Measurements from ENCODE around the gene SCRN1. TPM values are rescaled to one million over a fixed set of nuclear protein-coding genes. Genes with fewer than 3 reads are reported as not detected.

The SCRN1 gene
- total RNA-seq, 2 donors from 2014 or later: 110 to 112 TPM

DNA sequence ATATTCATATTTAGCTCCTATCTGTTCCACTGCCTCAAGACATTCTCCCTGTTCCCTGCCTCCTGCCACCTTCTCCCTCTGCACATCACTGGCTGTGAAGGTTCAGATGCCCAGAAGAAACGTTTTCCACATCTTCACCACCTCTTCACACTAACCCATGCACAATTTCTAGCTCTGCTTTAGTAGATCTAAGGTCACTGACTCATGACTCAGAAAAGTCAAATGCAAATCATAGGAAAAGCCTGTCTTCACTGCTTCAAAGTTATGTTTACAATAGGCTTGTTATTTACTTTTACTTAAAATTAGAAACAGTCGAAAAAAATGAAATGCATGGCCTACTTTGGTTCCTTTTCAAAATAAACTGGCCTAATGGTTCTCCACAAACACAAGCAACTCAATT is 2.5 kb downstream of the SCRN1 start:
- no peak for DNase-seq
- Histone ChIP-seq H3K9ac (ENCODE audit: extremely low read depth, low read length, poor library complexity, severe bottlenecking) (peak overlapping the region; percentile 88), H3K27ac (ENCODE audit: low read depth, low read length) (no peak overlapping the region), H3K9me3 (ENCODE audit: control insufficient read depth, low read length) (no peaks in the 10 kb centered on the region), H3K36me3 (ENCODE audit: control insufficient read depth, insufficient read depth, low read length) (peaks cover 5% of the 10 kb centered on the region), H3K4me1 (ENCODE audit: control insufficient read depth, insufficient read depth, low read length) (peaks cover 3% of the 10 kb centered on the region), H3K27me3 (ENCODE audit: control insufficient read depth, insufficient read depth, low read length, poor library complexity, severe bottlenecking) (no peaks in the 10 kb centered on the region), H3K4me3 (ENCODE audit: low read length) (peak overlapping the region; percentile 85)
- TF ChIP-seq CTCF (conservative IDR thresholded peaks at IDR 0.05): no peak
- Mint-ChIP-seq H3K4me1 (peaks cover 13% of the 10 kb centered on the region), H3K27me3 (ENCODE audit: insufficient read depth) (no peaks in the 10 kb centered on the region), H3K27ac (peak overlapping the region; percentile 48), H3K4me3 (no peak overlapping the region), H3K9me3 (no peaks in the 10 kb centered on the region), H3K36me3 (ENCODE audit: low read depth) (peaks cover 14% of the 10 kb centered on the region)
- 81 to 100% methylated on average over 1 to 2 of the region's 2 CpGs for WGBS, 2 experiments (ENCODE audit: insufficient coverage in 1 of 2, insufficient read length in 1 of 2)

- H3K9me3 ChIP-seq (ENCODE audit: control insufficient read depth, low read length): no peaks in the 10 kb centered on the region
- no peak overlapping the region for H3K27ac Mint-ChIP-seq
- peaks cover 4% of the 10 kb centered on the region for H3K4me1 ChIP-seq (ENCODE audit: control insufficient read depth, insufficient read depth, low read length)
- TF ChIP-seq CTCF (conservative IDR thresholded peaks at IDR 0.05): no peak
- H3K4me3 ChIP-seq (ENCODE audit: low read length): no peak overlapping the region
- peaks cover 9% of the 10 kb centered on the region for H3K4me1 Mint-ChIP-seq
- H3K9ac ChIP-seq (ENCODE audit: extremely low read depth, low read length, poor library complexity, severe bottlenecking): no peak overlapping the region
- peaks cover 12% of the 10 kb centered on the region for H3K36me3 Mint-ChIP-seq (ENCODE audit: low read depth)
- H3K4me3 Mint-ChIP-seq: no peak overlapping the region
- DNase-seq: no peak
- no peaks in the 10 kb centered on the region for H3K27me3 ChIP-seq (ENCODE audit: control insufficient read depth, insufficient read depth, low read length, poor library complexity, severe bottlenecking)
- no peaks in the 10 kb centered on the region for H3K9me3 Mint-ChIP-seq
- no peak overlapping the region for H3K27ac ChIP-seq (ENCODE audit: low read depth, low read length)
- no peaks in the 10 kb centered on the region for H3K27me3 Mint-ChIP-seq (ENCODE audit: insufficient read depth)
- peaks cover 16% of the 10 kb centered on the region for H3K36me3 ChIP-seq (ENCODE audit: control insufficient read depth, insufficient read depth, low read length)
Measured at GRCh38 chr7:29980151-29980550, 9.4 kb downstream of the SCRN1 start.

DNA sequence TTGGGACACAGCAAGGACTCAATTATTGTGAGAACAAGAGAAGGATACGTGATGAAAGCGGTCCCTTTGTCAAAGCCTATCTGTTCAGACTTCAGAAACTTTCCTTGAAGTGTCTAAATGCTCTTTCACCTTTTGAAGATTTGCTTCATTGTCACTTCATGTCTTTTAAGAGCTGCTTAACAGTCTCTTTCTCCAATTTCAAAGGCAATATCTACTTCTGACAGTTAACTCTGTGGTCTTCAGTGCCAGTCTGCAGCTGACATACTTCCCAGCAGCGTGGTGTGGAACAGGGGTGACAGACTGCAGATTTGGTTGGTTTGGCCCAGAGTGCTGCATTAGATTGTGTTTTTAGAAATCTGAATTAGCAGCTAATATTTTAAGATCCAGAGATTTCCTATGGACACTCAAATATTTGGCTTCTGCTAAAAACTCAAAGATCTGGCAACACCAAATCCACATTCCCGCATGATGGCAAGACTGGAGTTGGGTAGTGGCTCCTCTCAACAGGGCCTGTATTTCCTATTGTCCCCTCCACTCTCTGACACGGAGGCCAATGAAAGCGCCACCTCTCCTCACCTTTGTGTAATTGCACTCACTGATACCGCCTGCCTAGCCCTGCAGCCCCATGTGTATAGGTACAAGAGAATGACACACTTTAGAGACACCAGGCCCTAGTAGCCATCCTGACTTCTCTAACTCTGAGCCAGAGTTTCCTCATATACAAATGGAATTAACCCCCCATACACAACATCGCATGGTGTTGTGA is 11.5 kb downstream of the SCRN1 start:
- no peak overlapping the region for H3K4me3 Mint-ChIP-seq
- 69 to 94% methylated on average over 4 to 8 of the region's 8 CpGs for WGBS, 2 experiments (ENCODE audit: insufficient coverage in 1 of 2, insufficient read length in 1 of 2)
- Histone ChIP-seq H3K27ac (ENCODE audit: low read depth, low read length) (peak overlapping the region; percentile 81), H3K4me3 (ENCODE audit: low read length) (no peak overlapping the region), H3K9me3 (ENCODE audit: control insufficient read depth, low read length) (no peaks in the 10 kb centered on the region), H3K27me3 (ENCODE audit: control insufficient read depth, insufficient read depth, low read length, poor library complexity, severe bottlenecking) (no peaks in the 10 kb centered on the region), H3K4me1 (ENCODE audit: control insufficient read depth, insufficient read depth, low read length) (peaks cover 4% of the 10 kb centered on the region), H3K9ac (ENCODE audit: extremely low read depth, low read length, poor library complexity, severe bottlenecking) (no peak overlapping the region), H3K36me3 (ENCODE audit: control insufficient read depth, insufficient read depth, low read length) (peaks cover 15% of the 10 kb centered on the region)
- H3K9me3 Mint-ChIP-seq: no peaks in the 10 kb centered on the region
- no peaks in the 10 kb centered on the region for H3K27me3 Mint-ChIP-seq (ENCODE audit: insufficient read depth)
- DNase-seq: peak; percentile 89
- H3K4me1 Mint-ChIP-seq: peaks cover 9% of the 10 kb centered on the region
- TF ChIP-seq CTCF (conservative IDR thresholded peaks at IDR 0.05): peak; percentile 78
- peak overlapping the region; percentile 13 for H3K27ac Mint-ChIP-seq
- H3K36me3 Mint-ChIP-seq (ENCODE audit: low read depth): peaks cover 5% of the 10 kb centered on the region

All from endodermal cell (in vitro differentiated cells).